Neural progenitor cell (in vitro differentiated cells): ENCODE measurements around the gene OSTF1. TPM values are rescaled to one million over a fixed set of nuclear protein-coding genes. Genes with fewer than 3 reads are reported as not detected.

Experiments
- DNase-seq: peaks from one replicate; pipeline ENCODE4 v3.0.0-alpha.2; 2016; ENCODE audit warnings: low spot score
- H2AFZ ChIP-seq: fragments of 200-600 bp; sonication (generic); replicated peaks from 2 replicates; pipeline ENCODE4 v1.6.1; 2016; ENCODE audit warnings: antibody characterized with exemption
- H3F3A ChIP-seq: fragments of 200-600 bp; sonication (generic); 2 replicates; pipeline ENCODE4 v1.6.1; 2016; ENCODE audit warnings: antibody characterized with exemption, low read depth
- H3K27ac ChIP-seq: fragments of 200-600 bp; sonication (generic); 2 replicates; pipeline ENCODE4 v1.5.1; 2016; ENCODE audit warnings: mild to moderate bottlenecking
- H3K27me3 ChIP-seq: fragments of 200-600 bp; sonication (generic); 2 replicates; pipeline ENCODE4 v1.6.1; 2016; ENCODE audit warnings: mild to moderate bottlenecking, moderate library complexity
- H3K36me3 ChIP-seq: fragments of 200-600 bp; sonication (generic); 2 replicates; pipeline ENCODE4 v1.5.1; 2016
- H3K4me1 ChIP-seq: fragments of 200-600 bp; sonication (generic); 2 replicates; pipeline ENCODE4 v1.6.1; 2016; ENCODE audit warnings: mixed run types
- H3K4me2 ChIP-seq: fragments of 200-600 bp; sonication (generic); 2 replicates; pipeline ENCODE4 v1.6.1; 2016
- H3K4me3 ChIP-seq: fragments of 200-600 bp; sonication (generic); 2 replicates; pipeline ENCODE4 v1.5.1; 2016
- H3K79me2 ChIP-seq: fragments of 200-600 bp; sonication (generic); 2 replicates; pipeline ENCODE4 v1.6.1; 2016; ENCODE audit warnings: low read depth
- H3K9ac ChIP-seq: fragments of 200-600 bp; sonication (generic); 2 replicates; pipeline ENCODE4 v1.6.1; 2016
- H3K9me3 ChIP-seq: fragments of 200-600 bp; sonication (generic); 2 replicates; pipeline ENCODE4 v1.5.1; 2016; ENCODE audit warnings: low read depth
- H4K20me1 ChIP-seq: fragments of 200-600 bp; sonication (generic); 2 replicates; pipeline ENCODE4 v1.6.1; 2016; ENCODE audit warnings: low read depth
- H3K27ac Mint-ChIP-seq: 3 replicates; pipeline ENCODE4 v1.8.0; 2021; ENCODE audit warnings: mixed read lengths
- H3K27me3 Mint-ChIP-seq: 2 replicates; pipeline ENCODE4 v1.8.0; 2022; ENCODE audit warnings: low read depth, mild to moderate bottlenecking, inconsistent platforms, moderate library complexity, mixed read lengths; ENCODE audit not compliant: insufficient read depth
- H3K36me3 Mint-ChIP-seq: 3 replicates; pipeline ENCODE4 v1.8.0; 2021; ENCODE audit warnings: mixed read lengths
- H3K4me1 Mint-ChIP-seq: 3 replicates; pipeline ENCODE4 v1.8.0; 2021; ENCODE audit warnings: mixed read lengths
- H3K4me3 Mint-ChIP-seq: 3 replicates; pipeline ENCODE4 v1.8.0; 2021; ENCODE audit warnings: mild to moderate bottlenecking, moderate library complexity, mixed read lengths
- H3K9me3 Mint-ChIP-seq: 3 replicates; pipeline ENCODE4 v1.8.0; 2020; ENCODE audit warnings: mixed read lengths
- EZH2 ChIP-seq: fragments of 200-600 bp; sonication (generic); IDR thresholded peaks from 2 replicates; pipeline ENCODE4 v1.6.1; 2017; ENCODE audit warnings: antibody characterized with exemption, mild to moderate bottlenecking, moderate library complexity
- EZH2phosphoT487 ChIP-seq: fragments of 200-600 bp; sonication (generic); IDR thresholded peaks from 2 replicates; pipeline ENCODE4 v1.6.1; 2017; ENCODE audit warnings: antibody characterized with exemption
- total RNA-seq: library from RNA; depleted of rRNA; stranded (reverse); fragments of >200 nt; gene quantifications from 2 replicates; pipeline ENCODE4 v1.2.3, GENCODE V29; 2015; ENCODE audit warnings: low replicate concordance
- TF ChIP-seq, protein P1 (sequence below): fragments of 200-600 bp; sonication (generic); IDR thresholded peaks from 2 replicates; pipeline ENCODE4 v1.5.1; 2017; ENCODE audit warnings: antibody characterized with exemption, mild to moderate bottlenecking

Gene OSTF1
- total RNA-seq, 1 donor from 2014 or later, result 1.3 TPM

- no peaks in the 10 kb centered on the region for H3K9me3 ChIP-seq
- no peaks in the 10 kb centered on the region for H3K36me3 Mint-ChIP-seq
- H3K9me3 Mint-ChIP-seq, result no peaks in the 10 kb centered on the region
These were observed 24.5 kb downstream of the OSTF1 start for GRCh38 chr9:75112789-75113188.

GRCh38 chr9:75116306-75116705, 28.0 kb downstream of the OSTF1 start:
- H3K4me3 Mint-ChIP-seq, result no peak overlapping the region
- no peak for DNase-seq
- Histone ChIP-seq H4K20me1 (no peaks in the 10 kb centered on the region), H3K9ac (no peak overlapping the region), H3K79me2 (no peaks in the 10 kb centered on the region), H2AFZ (no peak overlapping the region), H3K4me1 (no peaks in the 10 kb centered on the region), H3F3A (no peaks in the 10 kb centered on the region), H3K36me3 (no peaks in the 10 kb centered on the region), H3K4me2 (no peak overlapping the region), H3K4me3 (no peak overlapping the region), H3K9me3 (no peaks in the 10 kb centered on the region), H3K27me3 (no peaks in the 10 kb centered on the region), H3K27ac (no peak overlapping the region)
- H3K27ac Mint-ChIP-seq, result no peak overlapping the region
- TF ChIP-seq EZH2phosphoT487, result no peak
- TF ChIP-seq, protein P1, sequence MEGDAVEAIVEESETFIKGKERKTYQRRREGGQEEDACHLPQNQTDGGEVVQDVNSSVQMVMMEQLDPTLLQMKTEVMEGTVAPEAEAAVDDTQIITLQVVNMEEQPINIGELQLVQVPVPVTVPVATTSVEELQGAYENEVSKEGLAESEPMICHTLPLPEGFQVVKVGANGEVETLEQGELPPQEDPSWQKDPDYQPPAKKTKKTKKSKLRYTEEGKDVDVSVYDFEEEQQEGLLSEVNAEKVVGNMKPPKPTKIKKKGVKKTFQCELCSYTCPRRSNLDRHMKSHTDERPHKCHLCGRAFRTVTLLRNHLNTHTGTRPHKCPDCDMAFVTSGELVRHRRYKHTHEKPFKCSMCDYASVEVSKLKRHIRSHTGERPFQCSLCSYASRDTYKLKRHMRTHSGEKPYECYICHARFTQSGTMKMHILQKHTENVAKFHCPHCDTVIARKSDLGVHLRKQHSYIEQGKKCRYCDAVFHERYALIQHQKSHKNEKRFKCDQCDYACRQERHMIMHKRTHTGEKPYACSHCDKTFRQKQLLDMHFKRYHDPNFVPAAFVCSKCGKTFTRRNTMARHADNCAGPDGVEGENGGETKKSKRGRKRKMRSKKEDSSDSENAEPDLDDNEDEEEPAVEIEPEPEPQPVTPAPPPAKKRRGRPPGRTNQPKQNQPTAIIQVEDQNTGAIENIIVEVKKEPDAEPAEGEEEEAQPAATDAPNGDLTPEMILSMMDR, result no peak
- TF ChIP-seq EZH2, result no peak
- H3K27me3 Mint-ChIP-seq, result peaks cover 3% of the 10 kb centered on the region
- no peaks in the 10 kb centered on the region for H3K36me3 Mint-ChIP-seq
- H3K9me3 Mint-ChIP-seq, result no peaks in the 10 kb centered on the region
- H3K4me1 Mint-ChIP-seq, result no peaks in the 10 kb centered on the region

More at GRCh38 chr9:75112789-75113188, 24.5 kb downstream of the OSTF1 start:
- H3F3A ChIP-seq, result no peaks in the 10 kb centered on the region
- H3K9ac ChIP-seq, result no peak overlapping the region
- no peaks in the 10 kb centered on the region for H3K27me3 ChIP-seq
- H3K4me1 ChIP-seq, result no peaks in the 10 kb centered on the region
- H2AFZ ChIP-seq, result peak overlapping the region; percentile 36
- Mint-ChIP-seq H3K27ac (no peak overlapping the region), H3K4me1 (no peaks in the 10 kb centered on the region), H3K4me3 (no peak overlapping the region), H3K27me3 (no peaks in the 10 kb centered on the region)
- no peak overlapping the region for H3K4me3 ChIP-seq
- H3K36me3 ChIP-seq, result no peaks in the 10 kb centered on the region
- no peak overlapping the region for H3K4me2 ChIP-seq
- H3K27ac ChIP-seq, result no peak overlapping the region
- no peak for DNase-seq
- H3K79me2 ChIP-seq, result no peaks in the 10 kb centered on the region
- H4K20me1 ChIP-seq, result no peaks in the 10 kb centered on the region
- TF ChIP-seq EZH2 (no peak), EZH2phosphoT487 (no peak)
- TF ChIP-seq, protein P1, result no peak

DNA sequence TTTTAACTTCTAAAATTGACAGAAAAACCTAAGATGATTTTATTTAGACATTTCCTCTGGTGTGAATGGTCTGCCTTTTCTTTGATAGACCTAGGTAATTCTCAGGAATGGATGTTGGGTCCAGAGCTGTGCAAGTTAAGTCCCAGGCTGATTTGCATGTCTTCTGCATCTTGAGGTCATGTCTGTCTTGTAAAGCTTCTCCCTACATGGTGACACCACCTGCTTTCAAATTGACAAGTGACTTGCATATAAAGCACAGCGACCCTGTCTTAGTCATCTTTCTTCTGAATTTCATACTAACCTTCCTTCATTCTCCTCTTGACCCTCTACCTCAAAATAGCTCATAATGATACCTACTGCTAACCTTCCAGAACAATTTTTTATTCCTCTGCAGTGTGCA, 29.2 kb downstream of the OSTF1 start:
- H3K79me2 ChIP-seq, result no peaks in the 10 kb centered on the region
- no peaks in the 10 kb centered on the region for H3K9me3 Mint-ChIP-seq
- peaks cover 3% of the 10 kb centered on the region for H3K27me3 Mint-ChIP-seq
- no peaks in the 10 kb centered on the region for H3K9me3 ChIP-seq
- no peak for DNase-seq
- no peak overlapping the region for H2AFZ ChIP-seq
- no peaks in the 10 kb centered on the region for H3F3A ChIP-seq
- H3K4me1 ChIP-seq, result no peaks in the 10 kb centered on the region
- H3K9ac ChIP-seq, result no peak overlapping the region
- H3K4me2 ChIP-seq, result no peak overlapping the region
- H3K4me3 Mint-ChIP-seq, result no peak overlapping the region
- H4K20me1 ChIP-seq, result no peaks in the 10 kb centered on the region
- H3K36me3 ChIP-seq, result no peaks in the 10 kb centered on the region
- H3K36me3 Mint-ChIP-seq, result no peaks in the 10 kb centered on the region
- H3K4me1 Mint-ChIP-seq, result no peaks in the 10 kb centered on the region
- H3K4me3 ChIP-seq, result no peak overlapping the region
- TF ChIP-seq, protein P1, result no peak
- TF ChIP-seq EZH2phosphoT487, result no peak
- TF ChIP-seq EZH2, result no peak
- no peaks in the 10 kb centered on the region for H3K27me3 ChIP-seq
- no peak overlapping the region for H3K27ac Mint-ChIP-seq
- no peak overlapping the region for H3K27ac ChIP-seq
